HL-60 (cell line): ENCODE data around the gene SLC40A1.

ENCODE experiments used
- DNase-seq, 2 experiments: peaks; one replicate each; pipeline ENCODE4 v3.0.0-alpha.2; 2010 to 2020; ENCODE audit warnings: low read depth in 1 of 2, low spot score in 1 of 2
- H3K27ac ChIP-seq: fragments of 250-450 bp; sonication (Bioruptor Pico); replicated peaks from 2 replicates; pipeline ENCODE4 v1.5.1; 2020; ENCODE audit warnings: mild to moderate bottlenecking, moderate library complexity
- H3K27me3 ChIP-seq: fragments of 250-450 bp; sonication (Bioruptor Pico); 2 replicates; pipeline ENCODE4 v1.5.1; 2021; ENCODE audit warnings: mild to moderate bottlenecking, moderate library complexity; ENCODE audit not compliant: insufficient read depth, poor library complexity, severe bottlenecking
- H3K4me3 ChIP-seq: replicated peaks from 2 replicates; pipeline ENCODE4 v1.5.1; 2011; ENCODE audit warnings: mild to moderate bottlenecking, control low read depth, low read length; ENCODE audit not compliant: insufficient read depth
- GABPA ChIP-seq: IDR thresholded peaks from 2 replicates; pipeline ENCODE4 v1.6.1; 2012; ENCODE audit warnings: low read depth
- POLR2AphosphoS5 ChIP-seq: IDR thresholded peaks from 2 replicates; pipeline ENCODE4 v1.6.1; 2012; ENCODE audit warnings: low read depth
- SPI1 ChIP-seq: IDR thresholded peaks from 2 replicates; pipeline ENCODE4 v1.6.1; 2012; ENCODE audit warnings: low read depth, mild to moderate bottlenecking, borderline replicate concordance
- TF ChIP-seq, protein P1 (sequence below): IDR thresholded peaks from one replicate; pipeline ENCODE4 v1.5.1; 2011; ENCODE audit warnings: low read length, control low read depth, inconsistent platforms; ENCODE audit not compliant: insufficient read depth
- TF ChIP-seq, protein P2 (sequence below): IDR thresholded peaks from 2 replicates; pipeline ENCODE4 v1.6.1; 2012; ENCODE audit warnings: low read depth; ENCODE audit not compliant: insufficient replicate concordance

The SLC40A1 gene

DNA sequence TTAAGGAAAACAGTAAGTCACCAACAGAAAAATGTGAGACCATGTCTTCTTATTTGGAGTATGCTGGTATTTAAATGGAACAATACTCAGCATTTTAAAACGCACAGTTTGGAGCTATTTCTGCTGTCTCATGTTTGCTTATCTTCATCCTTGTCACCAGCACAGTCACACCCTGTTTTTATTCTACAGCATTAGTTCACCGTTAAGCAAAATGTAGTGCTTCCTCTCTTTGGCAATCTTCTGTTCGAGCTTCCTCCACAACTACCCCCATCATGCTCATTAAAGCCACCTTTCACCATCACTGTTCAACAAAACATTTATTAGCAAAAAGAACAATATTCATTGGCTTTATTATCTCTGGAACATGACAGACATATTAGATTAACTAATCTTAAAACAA lies 64.0 kb downstream of the SLC40A1 start:
- H3K4me3 ChIP-seq, result no peak overlapping the region
- no peak overlapping the region for H3K27ac ChIP-seq
- DNase-seq, result peak; percentile 34 to 55
- TF ChIP-seq POLR2AphosphoS5, result no peak
- TF ChIP-seq SPI1, result peak; percentile 24; the same call in 1 of the 2 replicates
- H3K27me3 ChIP-seq, result no peaks in the 10 kb centered on the region

DNA sequence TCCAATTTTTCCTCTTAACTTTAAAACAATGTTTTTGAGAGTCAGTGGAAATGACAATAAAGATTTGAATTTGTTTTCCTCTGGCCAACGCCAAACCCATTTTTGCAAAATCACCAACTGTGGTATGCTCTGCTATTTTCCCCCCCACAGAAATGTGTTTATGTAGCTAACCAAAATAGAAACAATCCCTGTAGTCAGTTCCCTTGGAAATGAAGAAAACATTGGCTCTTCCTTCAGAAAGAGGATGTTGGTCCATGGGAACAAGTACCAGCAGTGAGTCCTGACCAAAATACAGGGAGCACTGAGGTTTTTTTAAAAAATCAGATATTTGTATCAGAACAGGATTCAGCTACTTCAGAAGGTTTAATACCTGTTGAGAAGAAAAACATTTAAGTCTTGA lies 65.3 kb downstream of the SLC40A1 start:
- no peak for TF ChIP-seq GABPA
- no peak for TF ChIP-seq POLR2AphosphoS5
- TF ChIP-seq SPI1, result no peak
- no peak overlapping the region for H3K4me3 ChIP-seq
- H3K27me3 ChIP-seq, result no peaks in the 10 kb centered on the region
- H3K27ac ChIP-seq, result no peak overlapping the region
- DNase-seq, result no peak

DNA sequence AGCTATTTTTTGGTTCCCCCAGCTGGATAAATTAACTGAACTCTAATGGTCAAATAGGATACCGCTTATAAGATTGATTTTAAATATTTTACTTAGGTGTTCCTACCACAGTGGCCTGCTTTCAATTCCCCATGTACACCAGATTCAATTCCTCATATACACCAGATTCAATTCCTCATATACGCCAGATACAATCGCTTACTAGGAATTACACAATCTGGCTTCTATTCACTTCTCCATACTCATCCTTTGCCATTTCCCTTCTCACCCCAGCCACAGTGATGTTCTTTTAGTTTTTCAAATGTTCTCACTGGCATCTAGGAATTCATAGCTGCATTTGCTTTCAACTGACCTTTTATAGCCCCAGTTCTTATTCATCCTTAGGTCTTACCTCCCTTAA lies 66.5 kb downstream of the SLC40A1 start:
- H3K4me3 ChIP-seq, result no peak overlapping the region
- H3K27ac ChIP-seq, result no peak overlapping the region
- TF ChIP-seq, protein P1, sequence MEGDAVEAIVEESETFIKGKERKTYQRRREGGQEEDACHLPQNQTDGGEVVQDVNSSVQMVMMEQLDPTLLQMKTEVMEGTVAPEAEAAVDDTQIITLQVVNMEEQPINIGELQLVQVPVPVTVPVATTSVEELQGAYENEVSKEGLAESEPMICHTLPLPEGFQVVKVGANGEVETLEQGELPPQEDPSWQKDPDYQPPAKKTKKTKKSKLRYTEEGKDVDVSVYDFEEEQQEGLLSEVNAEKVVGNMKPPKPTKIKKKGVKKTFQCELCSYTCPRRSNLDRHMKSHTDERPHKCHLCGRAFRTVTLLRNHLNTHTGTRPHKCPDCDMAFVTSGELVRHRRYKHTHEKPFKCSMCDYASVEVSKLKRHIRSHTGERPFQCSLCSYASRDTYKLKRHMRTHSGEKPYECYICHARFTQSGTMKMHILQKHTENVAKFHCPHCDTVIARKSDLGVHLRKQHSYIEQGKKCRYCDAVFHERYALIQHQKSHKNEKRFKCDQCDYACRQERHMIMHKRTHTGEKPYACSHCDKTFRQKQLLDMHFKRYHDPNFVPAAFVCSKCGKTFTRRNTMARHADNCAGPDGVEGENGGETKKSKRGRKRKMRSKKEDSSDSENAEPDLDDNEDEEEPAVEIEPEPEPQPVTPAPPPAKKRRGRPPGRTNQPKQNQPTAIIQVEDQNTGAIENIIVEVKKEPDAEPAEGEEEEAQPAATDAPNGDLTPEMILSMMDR, result no peak
- TF ChIP-seq SPI1, result peak; percentile 49
- no peak for DNase-seq
- H3K27me3 ChIP-seq, result no peaks in the 10 kb centered on the region

DNA sequence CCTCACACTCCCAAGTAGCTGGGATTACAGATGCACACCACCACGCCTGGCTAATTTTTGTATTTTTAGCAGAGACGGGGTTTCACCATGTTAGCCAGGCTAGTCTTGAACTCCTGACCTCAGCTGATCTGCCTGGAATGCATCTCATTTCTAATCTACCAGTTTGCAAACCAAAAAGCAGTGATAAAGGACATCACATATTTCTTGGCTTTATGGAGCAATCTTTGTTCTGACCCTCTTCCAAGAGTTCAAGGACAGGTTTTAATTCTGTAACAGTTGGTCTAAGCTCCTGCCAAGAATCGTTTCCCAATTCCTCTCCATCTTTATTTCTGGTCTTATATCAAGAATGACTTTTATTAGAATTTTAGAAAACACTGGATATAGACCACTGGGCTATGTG lies 67.7 kb downstream of the SLC40A1 start:
- TF ChIP-seq, protein P2, sequence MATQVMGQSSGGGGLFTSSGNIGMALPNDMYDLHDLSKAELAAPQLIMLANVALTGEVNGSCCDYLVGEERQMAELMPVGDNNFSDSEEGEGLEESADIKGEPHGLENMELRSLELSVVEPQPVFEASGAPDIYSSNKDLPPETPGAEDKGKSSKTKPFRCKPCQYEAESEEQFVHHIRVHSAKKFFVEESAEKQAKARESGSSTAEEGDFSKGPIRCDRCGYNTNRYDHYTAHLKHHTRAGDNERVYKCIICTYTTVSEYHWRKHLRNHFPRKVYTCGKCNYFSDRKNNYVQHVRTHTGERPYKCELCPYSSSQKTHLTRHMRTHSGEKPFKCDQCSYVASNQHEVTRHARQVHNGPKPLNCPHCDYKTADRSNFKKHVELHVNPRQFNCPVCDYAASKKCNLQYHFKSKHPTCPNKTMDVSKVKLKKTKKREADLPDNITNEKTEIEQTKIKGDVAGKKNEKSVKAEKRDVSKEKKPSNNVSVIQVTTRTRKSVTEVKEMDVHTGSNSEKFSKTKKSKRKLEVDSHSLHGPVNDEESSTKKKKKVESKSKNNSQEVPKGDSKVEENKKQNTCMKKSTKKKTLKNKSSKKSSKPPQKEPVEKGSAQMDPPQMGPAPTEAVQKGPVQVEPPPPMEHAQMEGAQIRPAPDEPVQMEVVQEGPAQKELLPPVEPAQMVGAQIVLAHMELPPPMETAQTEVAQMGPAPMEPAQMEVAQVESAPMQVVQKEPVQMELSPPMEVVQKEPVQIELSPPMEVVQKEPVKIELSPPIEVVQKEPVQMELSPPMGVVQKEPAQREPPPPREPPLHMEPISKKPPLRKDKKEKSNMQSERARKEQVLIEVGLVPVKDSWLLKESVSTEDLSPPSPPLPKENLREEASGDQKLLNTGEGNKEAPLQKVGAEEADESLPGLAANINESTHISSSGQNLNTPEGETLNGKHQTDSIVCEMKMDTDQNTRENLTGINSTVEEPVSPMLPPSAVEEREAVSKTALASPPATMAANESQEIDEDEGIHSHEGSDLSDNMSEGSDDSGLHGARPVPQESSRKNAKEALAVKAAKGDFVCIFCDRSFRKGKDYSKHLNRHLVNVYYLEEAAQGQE, result no peak
- TF ChIP-seq SPI1 (no peak), GABPA (no peak)
- TF ChIP-seq, protein P1, result no peak
- Histone ChIP-seq H3K4me3 (no peak overlapping the region), H3K27me3 (no peaks in the 10 kb centered on the region), H3K27ac (no peak overlapping the region)
- DNase-seq, result no peak

DNA sequence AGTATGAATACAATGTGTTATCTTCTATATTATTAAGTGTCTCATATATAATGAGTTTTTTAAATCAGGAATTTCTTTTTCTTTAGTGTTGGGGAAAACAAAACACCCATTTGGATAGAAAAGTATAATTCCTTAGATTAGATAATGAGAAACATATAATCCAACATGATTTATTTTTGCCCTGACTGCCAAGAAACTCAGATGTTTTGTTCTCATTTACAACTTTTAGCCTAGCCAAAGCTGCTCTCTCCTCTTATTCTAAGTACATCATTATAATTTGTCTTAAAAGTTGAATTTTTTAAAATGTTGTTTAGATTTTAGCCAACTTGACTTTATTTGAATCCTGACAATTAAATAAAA lies 68.6 kb downstream of the SLC40A1 start:
- H3K27me3 ChIP-seq, result no peaks in the 10 kb centered on the region
- H3K4me3 ChIP-seq, result no peak overlapping the region
- H3K27ac ChIP-seq, result no peak overlapping the region
- TF ChIP-seq, protein P1, result no peak
- TF ChIP-seq, protein P2, result no peak
- TF ChIP-seq SPI1 (no peak), GABPA (no peak), POLR2AphosphoS5 (no peak)
- no peak for DNase-seq
